HG02678 (cell line): ENCODE measurements around the gene TMC7.

Experiments
- ATAC-seq: cut with Tn5 transposase; IDR thresholded peaks from one replicate; pipeline ENCODE4 v1.9.1; 2021; ENCODE audit warnings: mild to moderate bottlenecking, moderate library complexity; ENCODE audit not compliant: unreplicated experiment

The TMC7 gene

DNA sequence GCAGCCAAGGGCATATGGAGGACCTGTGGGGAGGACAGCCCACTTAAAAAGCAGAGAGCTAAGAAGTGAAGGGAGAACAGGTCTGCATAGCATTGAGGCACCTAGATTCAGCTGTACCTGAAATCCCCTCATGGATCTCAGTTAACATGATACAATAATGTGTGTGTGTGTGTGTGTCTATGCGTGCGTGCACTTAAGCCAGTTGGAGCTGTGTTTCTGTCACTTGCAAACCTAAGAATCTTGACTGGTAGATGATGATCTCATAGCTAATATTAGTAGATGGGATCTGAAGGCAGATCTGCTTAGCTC lies 128.3 kb downstream of the TMC7 start:
- ATAC-seq: no peak
